HG02973 (cell line): ENCODE measurements around the gene SLC2A11.
A peak's percentile ranks its signal among the peaks of the same experiment; 100 is the strongest.

Experiments
- ATAC-seq: cut with Tn5 transposase; IDR thresholded peaks from one replicate; pipeline ENCODE4 v1.9.1; 2021; ENCODE audit warnings: moderate library complexity; ENCODE audit not compliant: unreplicated experiment

Gene SLC2A11

DNA sequence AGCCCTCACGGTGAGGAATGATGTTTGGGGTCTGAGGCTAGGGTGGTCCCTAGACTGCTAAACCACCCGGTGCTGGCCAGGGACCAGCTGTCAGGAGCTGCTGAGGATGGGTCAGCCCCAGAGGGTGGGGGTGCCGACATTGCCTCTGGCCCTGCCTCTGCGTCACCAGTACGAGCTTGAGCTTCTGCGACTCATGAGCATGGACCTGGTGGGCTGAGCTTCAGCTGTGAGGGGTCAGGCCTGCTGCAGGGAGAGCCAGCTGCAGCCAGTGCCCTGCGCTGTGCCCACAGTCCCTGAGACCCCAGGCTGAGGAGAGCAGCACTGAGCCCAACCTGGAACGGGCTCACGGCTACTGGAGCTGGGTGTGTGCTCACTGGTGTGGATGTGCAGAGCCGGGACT is 25.9 kb upstream of the SLC2A11 start:
- no peak for ATAC-seq

DNA sequence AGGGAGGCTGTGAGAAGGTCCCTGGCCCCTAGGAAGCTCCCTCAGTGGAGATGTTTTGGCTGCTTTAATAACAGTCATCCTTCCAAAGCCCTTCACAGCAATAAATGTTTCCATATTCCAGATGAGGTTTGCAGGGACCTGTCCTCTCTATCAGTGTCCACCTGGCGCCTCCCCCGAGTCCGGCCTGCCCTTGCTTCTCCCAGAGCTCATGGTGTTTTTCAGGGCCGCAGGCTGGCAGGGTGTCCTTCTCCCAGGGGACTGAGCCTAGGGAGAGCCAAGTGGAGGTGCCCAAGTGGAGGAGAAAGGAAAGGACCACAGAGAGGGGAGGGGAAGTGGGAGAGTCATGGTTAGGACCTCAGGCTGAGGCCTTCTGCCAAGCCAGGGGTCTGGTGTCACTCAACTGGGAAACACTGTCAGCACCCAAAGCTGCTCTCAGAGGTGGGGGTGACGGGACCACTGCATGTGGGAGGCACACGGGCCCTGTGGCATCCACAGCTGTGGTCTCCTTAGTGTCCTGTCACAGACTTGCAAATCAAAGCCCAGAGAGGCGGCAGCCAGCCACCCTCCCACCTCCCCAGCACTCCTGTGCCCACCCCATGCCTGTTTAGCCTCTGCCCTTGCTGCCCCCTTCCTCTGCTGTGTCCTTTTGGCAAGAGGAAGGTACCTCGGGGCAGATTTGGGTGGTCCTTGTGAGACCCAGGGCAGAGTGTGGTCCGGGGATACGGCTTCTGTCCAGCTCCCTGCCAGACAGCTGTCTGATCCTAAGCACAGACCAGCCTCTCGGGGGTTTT is 25.3 kb upstream of the SLC2A11 start:
- ATAC-seq: no peak

DNA sequence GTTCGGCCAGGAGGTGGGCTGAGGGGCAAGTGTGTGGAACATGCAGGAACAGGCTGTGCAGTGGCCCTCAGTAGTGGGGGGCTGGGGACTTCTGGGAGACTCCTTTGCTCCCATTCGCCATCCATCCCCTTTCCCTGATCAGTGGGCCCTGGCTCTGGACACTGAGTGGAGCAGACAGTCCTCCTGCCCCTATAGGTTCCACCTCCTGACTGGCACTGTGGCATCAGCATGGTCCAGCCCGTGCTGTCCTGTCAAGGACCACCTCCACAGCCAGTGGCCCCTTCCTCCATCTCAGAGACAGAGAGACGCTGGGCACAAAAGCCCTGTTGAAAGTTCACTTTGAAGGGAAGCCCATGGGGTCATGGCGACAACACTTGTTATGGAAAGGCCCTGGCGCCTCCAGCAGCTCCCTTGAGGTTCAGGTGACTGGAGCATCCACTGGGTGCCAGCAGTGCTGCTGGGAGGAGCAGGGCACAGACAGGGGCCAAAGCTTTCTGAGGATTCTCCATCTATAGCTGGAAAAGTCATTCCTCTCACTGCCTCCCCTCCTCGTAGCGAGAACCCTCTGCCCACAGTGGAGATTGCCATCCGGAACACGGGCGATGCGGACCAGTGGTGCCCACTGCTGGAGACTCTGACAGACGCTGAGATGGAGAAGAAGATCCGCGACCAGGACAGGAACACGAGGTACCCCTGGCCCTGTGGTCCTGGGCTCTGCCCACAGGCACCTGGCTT is 24.5 kb upstream of the SLC2A11 start:
- ATAC-seq: no peak

DNA sequence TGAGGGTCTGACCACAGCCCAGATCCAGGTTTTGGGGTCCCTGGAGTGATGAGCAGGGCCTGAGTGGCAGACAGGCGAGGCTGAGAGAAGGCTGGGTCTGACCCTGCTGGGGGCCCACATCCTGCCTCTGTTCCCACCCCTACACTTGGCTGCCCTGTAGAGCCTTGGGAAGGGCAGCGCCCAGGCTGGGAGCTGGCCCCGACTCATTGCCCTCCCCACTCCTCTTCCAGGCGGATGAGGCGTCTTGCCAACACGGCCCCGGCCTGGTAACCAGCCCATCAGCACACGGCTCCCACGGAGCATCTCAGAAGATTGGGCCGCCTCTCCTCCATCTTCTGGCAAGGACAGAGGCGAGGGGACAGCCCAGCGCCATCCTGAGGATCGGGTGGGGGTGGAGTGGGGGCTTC is 23.8 kb upstream of the SLC2A11 start:
- no peak for ATAC-seq

DNA sequence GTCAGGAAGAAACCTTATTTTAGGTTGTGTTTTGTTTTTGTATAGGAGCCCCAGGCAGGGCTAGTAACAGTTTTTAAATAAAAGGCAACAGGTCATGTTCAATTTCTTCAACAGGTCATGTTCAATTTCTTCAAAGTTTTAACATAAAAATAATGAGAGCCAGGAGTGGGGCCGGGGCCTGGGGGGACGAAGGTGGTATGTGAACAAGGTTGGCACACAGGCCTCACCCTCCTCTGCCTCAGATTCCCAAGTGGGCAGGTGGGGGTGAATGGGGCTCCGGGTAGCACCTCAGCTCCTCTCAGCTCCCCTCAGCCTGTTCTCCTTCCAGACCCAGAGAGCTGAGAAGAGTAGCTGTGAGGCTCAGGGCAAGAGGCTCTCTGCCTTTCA is 23.3 kb upstream of the SLC2A11 start:
- no peak for ATAC-seq

DNA sequence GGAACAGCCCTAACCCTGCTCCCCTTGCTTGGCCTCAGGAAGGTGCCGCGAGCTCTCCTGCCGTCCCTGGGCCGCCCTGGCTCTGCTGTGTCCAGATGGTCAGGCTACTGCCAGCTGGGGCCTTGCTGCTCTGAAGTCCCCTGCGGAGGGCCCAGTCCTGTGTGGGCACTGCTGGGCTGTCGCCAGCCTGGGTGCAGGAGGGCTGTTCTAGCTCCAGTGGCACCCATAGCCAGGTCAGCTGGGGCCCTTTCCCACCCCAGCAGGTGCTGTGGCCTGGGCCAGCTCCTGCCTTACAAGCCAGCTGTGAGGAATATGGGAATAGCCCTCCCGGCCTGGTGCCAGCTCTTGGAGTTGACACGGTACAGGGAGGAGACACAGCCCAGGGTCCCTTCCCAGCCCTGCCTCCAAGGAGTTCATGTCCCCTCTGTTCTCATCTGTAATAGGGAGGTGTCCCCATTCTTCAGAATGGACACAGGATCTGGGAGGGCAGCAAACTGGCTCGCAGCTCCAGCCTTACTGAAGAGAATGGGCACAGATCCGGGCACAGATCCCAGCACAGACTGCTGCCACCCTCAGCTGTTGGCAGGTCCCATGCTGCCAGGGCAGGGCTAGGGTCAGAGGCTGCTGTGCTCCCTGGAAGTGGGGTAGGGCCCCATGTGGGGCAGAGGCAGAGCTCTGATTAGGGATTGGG is 22.7 kb upstream of the SLC2A11 start:
- no peak for ATAC-seq

DNA sequence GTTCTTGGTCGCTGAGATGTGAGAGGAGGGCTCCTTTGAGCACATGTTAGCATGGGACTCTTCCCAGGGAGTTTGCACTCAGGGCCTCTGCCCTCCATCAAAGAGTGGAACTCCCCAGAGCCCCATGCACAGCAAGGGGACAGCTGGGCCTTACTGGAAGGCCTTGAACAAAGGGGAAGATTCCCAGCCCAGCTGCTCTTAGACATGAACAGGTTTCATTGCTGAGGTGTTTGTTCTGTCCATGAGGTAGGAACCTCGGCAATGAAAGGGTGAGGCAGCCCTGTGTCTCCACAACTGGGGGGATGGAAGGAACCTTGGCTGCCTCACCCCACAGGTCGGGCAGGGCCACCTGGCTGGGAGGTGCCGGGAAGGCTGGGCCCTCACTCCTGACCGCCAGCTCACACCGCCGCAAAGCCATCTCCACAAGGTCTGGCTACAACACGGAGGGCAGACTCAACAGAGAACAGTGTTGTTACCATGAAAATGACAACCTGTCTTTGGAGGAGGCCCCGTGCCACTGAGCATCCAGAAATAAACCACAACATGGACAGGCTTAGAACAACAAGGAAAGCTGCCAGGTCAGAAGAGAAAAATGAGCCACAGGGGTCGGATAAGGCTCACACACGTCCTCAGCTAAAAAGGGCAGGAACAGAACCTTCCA is 22.1 kb upstream of the SLC2A11 start:
- no peak for ATAC-seq

DNA sequence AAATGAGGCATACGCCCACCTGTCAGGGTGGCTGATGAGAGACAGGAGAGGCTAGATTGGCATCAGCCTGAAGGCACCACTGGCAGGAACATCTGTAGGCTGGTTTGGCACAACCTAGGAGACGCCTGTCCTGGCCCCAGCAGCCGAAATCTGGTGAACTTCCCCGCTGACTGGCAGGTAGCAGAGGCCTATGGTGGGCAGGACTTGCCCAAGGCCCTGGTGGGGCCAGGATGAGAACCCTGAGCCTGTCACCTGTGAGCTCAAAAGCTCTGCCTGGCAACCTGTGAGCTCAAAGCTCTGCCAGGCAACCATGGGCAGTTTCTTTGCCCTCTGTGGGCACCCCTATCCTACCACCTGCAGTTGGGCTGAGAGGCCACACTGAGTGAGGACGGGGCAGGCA is 21.4 kb upstream of the SLC2A11 start:
- ATAC-seq: no peak

DNA sequence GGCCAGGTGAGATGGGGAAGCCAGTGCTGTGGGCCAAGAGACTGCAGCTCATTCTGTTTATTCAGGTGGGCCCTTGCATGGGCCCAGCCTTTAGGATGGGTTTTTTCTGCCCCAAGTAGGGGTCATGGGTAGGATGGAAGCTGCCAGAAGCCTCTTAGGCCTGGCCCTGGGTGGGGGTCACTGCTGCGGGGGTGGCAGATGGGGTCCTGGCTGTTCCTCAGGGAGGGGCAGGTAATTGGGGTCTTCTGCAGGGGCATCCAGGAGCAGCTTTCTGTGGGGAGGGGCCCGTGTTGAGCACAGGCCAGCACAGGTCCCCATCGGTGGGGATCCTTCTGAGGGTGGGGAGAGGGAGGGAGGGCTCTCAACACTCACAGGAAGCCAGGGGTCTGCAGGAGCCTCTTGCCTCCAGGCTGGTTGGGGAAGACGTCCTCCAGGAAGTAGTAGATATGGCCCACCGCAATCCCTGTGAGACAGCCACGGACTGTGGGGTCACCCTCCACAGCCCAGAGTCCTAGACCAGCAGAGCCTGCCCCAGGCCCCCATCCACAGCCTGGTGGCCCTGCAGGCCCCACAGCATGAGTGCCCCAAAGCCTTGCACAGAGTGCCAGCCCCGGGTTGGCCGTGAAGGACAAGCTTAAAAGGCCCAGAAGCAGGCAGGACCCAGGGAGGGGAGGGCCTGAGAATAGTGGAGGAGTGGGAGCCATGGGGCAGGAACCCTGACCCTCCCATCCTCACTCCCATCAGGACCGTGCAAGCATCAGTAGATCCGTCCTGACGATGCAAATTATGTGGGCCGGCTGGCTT is 20.8 kb upstream of the SLC2A11 start:
- ATAC-seq: no peak

DNA sequence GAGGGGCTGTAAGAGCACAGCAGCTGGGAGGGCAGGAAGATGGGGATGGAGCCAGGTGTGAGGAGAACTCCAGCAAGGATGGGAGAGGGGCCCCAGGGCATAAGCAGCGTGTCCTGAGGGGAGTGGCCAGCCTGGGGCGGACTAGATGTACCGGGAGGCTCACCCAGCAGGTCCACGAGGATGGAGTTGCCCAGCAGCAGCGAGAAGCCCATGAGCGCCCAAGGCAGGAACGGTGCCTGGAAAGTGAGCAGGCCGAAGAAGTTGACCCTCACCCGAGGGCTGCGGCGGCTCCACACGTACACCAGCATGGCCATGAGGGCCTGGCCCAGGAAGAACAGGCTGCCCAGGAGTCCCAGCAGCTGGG is 20.2 kb upstream of the SLC2A11 start:
- no peak for ATAC-seq

DNA sequence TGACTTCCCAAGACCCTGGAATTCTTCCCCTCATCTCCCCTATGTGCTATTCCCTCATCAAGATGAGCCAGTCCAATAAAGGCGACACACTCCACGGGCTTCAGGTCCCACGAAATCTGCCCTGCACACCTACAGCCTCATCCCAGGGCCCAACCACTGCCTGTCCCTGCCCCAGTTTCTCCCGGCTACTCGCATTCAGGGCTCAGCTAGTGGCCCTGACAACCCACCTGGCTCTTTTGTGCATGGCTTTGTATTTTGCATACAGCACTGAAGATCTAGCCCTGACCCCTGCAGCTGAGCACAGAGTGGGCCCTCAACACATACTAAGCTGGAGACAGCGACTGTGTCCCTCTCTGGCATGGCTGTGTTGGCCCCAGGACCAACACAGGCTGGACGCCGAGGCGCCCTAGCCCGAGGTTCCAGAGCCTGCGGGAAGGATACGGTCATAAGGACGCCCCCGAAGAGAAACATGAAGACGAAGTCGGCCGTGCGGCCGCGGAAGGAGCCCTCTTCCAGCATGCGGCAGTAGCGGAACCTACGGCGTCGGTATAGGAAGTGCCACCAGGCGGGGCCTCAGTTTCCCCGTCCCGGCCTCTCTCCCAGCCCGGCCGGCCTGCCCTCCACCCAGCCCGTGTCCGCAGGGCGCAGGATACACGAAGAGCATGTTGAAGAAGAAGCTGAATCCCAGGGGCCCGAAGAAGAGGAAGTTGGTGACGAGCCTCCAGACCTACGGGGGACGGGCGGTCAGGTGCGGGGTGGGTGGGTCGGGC is 19.6 kb upstream of the SLC2A11 start:
- ATAC-seq: no peak

DNA sequence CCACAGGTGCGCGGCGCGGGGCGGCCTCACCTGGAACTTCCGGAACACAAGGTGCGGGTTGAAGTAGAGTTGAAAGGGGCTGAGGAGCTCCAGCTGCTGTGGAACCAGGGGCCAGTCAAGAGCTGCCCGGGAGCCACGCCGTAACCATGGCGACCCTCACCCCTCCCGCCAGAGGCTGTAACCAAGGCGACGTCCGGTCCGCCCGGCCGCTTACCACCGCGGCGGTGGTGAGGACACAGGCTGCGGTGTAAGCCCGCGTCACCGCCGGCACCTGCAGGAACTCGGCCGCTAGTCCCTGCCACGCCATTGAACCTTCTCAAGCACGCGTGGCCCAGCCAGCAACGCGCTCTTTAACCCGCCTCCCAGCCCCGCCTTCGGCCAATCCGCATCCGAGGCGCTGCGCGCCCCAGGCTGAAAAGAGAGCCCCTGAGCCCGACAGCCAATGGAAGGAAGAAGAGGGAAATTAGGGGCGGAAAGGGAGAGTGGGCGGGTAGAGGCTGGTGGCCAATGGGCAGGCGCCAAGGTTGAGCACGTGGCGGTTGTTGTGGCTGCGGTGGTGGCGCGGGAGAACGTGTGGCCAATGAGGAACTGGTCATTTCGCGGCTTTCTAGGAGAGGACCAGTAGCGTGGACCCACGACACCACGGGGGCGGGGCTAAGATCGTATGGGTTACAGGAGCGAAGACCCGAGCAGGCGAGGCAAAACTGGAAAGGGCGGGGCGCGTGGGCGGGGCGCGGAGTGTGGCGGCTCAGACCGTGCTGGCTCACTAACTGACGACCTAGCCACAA is 18.8 kb upstream of the SLC2A11 start, which contains the start of gene DERL3:
Gene DERL3, minus strand, starts transcription at position 326 of the 788 bp plus-strand sequence. Its CDS starts 19 bp downstream, at position 307.
- peak; percentile 72 for ATAC-seq

DNA sequence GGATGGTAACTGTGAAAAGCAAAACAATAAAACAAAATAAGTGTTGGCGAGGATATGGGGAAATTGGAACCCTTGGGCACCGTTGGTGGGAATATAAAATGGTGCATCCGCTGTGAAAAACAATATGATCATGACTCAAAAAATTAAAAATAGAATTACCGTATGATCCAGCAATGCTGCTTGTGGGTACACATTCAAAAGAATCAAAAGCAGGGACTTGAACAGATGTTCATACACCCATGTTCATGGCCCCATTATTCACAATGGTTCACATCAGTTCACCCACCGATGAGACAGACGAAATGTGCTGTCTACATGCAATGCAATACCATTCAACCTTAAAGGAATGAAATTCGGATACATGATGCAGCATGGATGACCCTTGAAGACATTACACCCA is 17.6 kb upstream of the SLC2A11 start:
- no peak for ATAC-seq

DNA sequence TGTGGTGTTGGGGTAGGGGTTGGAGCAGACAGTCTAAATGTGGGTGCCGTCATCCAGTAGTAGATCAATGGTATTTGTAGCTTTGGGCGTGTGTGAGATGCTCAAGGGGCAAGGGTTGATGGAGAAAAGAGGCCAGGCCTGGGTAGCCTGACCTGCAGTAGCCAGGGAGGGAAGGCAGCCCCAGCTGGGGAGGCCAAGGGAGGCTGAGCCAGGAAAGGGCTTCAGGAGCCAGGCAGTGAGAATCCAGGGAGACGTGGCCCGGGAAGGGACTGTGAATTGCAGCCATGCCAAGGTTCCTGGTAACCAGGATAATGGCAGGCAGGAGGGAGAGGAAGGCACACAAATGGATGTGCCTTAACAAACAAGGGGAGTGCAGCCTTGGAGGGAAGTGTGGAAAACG is 16.4 kb upstream of the SLC2A11 start:
- ATAC-seq: no peak

DNA sequence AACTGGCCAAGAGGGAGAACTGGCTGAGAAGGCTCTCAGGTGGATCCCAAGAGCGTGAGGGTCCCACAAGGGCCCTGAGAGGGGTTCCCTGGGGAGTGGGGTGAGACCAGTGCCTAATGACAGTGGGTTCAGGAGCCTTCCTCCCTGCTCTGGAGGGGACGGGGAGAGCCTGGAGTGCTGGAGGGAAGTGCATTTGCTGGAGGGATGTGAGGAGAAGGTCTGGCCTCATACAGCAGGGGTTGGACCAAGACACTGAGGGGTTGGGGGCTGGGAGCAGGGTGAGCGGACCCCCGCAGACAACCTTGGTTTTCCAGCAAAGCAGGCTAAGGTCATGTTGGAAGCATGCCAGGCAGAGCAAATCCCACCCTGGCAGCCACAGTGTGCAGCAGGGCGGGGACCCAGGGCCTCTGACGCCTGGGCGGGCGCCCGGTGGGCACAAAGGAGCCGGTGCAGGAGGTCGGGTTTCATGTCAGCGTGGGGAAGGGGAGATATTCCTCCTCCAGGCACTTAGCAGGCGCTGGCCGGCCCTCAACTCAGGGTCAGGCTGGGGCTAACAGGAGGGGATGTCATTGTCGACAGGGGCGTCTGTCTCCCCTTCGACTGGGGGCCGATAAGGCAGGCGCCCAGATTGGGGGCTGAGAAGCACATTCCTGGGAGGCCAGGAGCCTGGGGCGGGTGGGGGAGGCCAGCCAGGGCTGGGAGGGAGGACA is 15.8 kb upstream of the SLC2A11 start:
- no peak for ATAC-seq

DNA sequence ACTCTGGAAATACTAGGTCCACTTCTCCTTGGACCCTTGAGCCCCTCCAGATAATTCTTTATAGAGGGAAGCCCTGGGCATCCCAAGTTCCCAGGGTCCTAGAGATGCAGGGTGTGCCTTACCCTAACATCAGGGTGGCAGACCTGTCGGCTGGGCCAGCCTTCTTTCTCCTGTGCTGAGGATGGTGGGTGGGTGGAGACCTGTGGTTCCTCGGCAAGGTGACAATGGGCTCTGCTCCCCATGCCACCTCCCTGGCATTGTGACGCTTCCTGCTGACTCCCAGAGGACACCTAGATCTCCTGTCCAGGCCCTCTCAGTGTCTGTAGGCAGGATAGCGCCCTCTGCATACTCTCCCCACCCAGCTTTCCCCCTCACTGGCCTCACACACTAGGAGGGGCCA is 15.1 kb upstream of the SLC2A11 start:
- ATAC-seq: no peak

DNA sequence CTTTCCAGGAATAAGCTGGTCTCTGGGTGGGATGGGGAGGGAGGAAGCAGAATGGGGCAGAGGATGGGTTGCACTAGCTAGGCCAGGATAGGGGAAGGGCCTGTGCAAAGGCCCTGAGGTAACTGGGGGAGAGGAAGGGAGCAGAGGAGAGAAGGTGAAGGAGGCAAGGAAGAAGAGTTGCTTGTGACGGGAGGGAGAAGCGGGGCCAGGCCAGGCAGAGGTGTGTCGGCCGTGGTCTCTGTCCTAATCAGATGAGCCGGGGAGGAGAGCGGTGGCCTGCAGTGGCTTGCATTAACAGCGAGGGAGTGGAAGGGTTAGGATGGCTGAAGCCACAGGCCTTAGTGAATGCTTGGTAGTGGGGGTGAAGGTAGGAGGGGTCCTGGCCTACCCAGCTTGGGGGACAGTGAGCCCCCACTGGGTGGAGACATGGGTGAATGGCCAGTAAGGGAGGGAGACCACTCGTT is 12.9 kb upstream of the SLC2A11 start:
- ATAC-seq: no peak
